GM23338 (cell line): ENCODE data around the gene HTR3C. TPM values are rescaled to one million over a fixed set of nuclear protein-coding genes. Genes with fewer than 3 reads are reported as not detected.
"Not testable (repeated sequence)": the region's sequence is repeated elsewhere in the genome, so short reads cannot be mapped to it uniquely, and the experiment has no call there.

Experiments
- ATAC-seq: fragments of 200-7000 bp; cut with Tn5 transposase; 3 replicates; pipeline ENCODE4 v1.9.1; 2020
- DNase-seq: peaks from one replicate; pipeline ENCODE4 v3.0.0-alpha.2; 2015; ENCODE audit warnings: low spot score
- H2AFZ ChIP-seq: fragments of 200-600 bp; sonication (generic); 2 replicates; pipeline ENCODE4 v1.8.0; 2016; ENCODE audit warnings: antibody characterized with exemption, mild to moderate bottlenecking, moderate library complexity
- H3F3A ChIP-seq: fragments of 200-600 bp; sonication (generic); replicated peaks from 2 replicates; pipeline ENCODE4 v1.8.0; 2017; ENCODE audit warnings: antibody characterized with exemption, mixed run types, low read depth
- H3K27ac ChIP-seq: fragments of 200-600 bp; sonication (generic); 2 replicates; pipeline ENCODE4 v1.6.1; 2016; ENCODE audit warnings: low read depth
- H3K27me3 ChIP-seq: fragments of 200-600 bp; sonication (generic); 2 replicates; pipeline ENCODE4 v1.8.0; 2016; ENCODE audit warnings: mild to moderate bottlenecking, mixed run types, moderate library complexity; ENCODE audit not compliant: insufficient read depth
- H3K36me3 ChIP-seq: fragments of 200-600 bp; sonication (generic); 2 replicates; pipeline ENCODE4 v1.8.0; 2016; ENCODE audit warnings: mild to moderate bottlenecking; ENCODE audit not compliant: insufficient read depth
- H3K4me1 ChIP-seq: fragments of 200-600 bp; sonication (generic); 2 replicates; pipeline ENCODE4 v1.8.0; 2016; ENCODE audit warnings: mild to moderate bottlenecking, moderate library complexity; ENCODE audit not compliant: insufficient read depth
- H3K4me2 ChIP-seq: fragments of 200-600 bp; sonication (generic); 2 replicates; pipeline ENCODE4 v1.7.1; 2017; ENCODE audit warnings: mixed run types
- H3K4me3 ChIP-seq: fragments of 200-600 bp; sonication (generic); 2 replicates; pipeline ENCODE4 v1.6.1; 2016; ENCODE audit warnings: mixed run types
- H3K79me2 ChIP-seq: fragments of 200-600 bp; sonication (generic); replicated peaks from 2 replicates; pipeline ENCODE4 v1.8.0; 2017; ENCODE audit warnings: mild to moderate bottlenecking; ENCODE audit not compliant: insufficient read depth
- H3K9me2 ChIP-seq: fragments of 200-600 bp; sonication (generic); 2 replicates; pipeline ENCODE4 v1.8.0; 2017; ENCODE audit not compliant: insufficient read depth
- H4K20me1 ChIP-seq: fragments of 200-600 bp; sonication (generic); replicated peaks from 2 replicates; pipeline ENCODE4 v1.8.0; 2017; ENCODE audit warnings: mild to moderate bottlenecking; ENCODE audit not compliant: insufficient read depth
- H3K27ac Mint-ChIP-seq: 2 replicates; pipeline ENCODE4 v1.8.0; 2020; ENCODE audit warnings: inconsistent platforms, mild to moderate bottlenecking, moderate library complexity, mixed read lengths
- H3K27me3 Mint-ChIP-seq: 3 replicates; pipeline ENCODE4 v1.8.0; 2022; ENCODE audit warnings: low read depth, mild to moderate bottlenecking, moderate library complexity, mixed read lengths, inconsistent platforms; ENCODE audit not compliant: insufficient read depth, poor library complexity
- H3K36me3 Mint-ChIP-seq: 3 replicates; pipeline ENCODE4 v1.8.0; 2021; ENCODE audit warnings: low read depth, mild to moderate bottlenecking, inconsistent platforms, moderate library complexity, mixed read lengths
- H3K4me1 Mint-ChIP-seq: 3 replicates; pipeline ENCODE4 v1.8.0; 2020; ENCODE audit warnings: mild to moderate bottlenecking, inconsistent platforms, mixed read lengths
- H3K4me3 Mint-ChIP-seq: 3 replicates; pipeline ENCODE4 v1.8.0; 2021; ENCODE audit warnings: moderate library complexity, mild to moderate bottlenecking, inconsistent platforms, mixed read lengths
- H3K9me3 Mint-ChIP-seq: 3 replicates; pipeline ENCODE4 v1.8.0; 2020; ENCODE audit warnings: moderate library complexity, mild to moderate bottlenecking, inconsistent platforms, mixed read lengths
- CREB1 ChIP-seq: fragments of 250-450 bp; sonication (Bioruptor Pico); IDR thresholded peaks from 2 replicates; pipeline ENCODE4 v1.5.0; 2020; ENCODE audit warnings: low read depth, mild to moderate bottlenecking, moderate library complexity
- EZH2 ChIP-seq: fragments of 200-600 bp; sonication (generic); IDR thresholded peaks from one replicate; pipeline ENCODE4 v1.8.0; 2017; ENCODE audit warnings: antibody characterized with exemption, mild to moderate bottlenecking, low read depth; ENCODE audit not compliant: unreplicated experiment
- EZH2phosphoT487 ChIP-seq: fragments of 200-600 bp; sonication (generic); IDR thresholded peaks from one replicate; pipeline ENCODE4 v1.8.1; 2018; ENCODE audit warnings: antibody characterized with exemption; ENCODE audit not compliant: unreplicated experiment
- JUNB ChIP-seq: IDR thresholded peaks from one replicate; pipeline ENCODE4 v1.6.1; 2016; ENCODE audit warnings: antibody characterized with exemption; ENCODE audit not compliant: unreplicated experiment
- NANOG ChIP-seq: IDR thresholded peaks from 2 replicates; pipeline ENCODE4 v1.6.1; 2016; ENCODE audit warnings: antibody characterized with exemption, borderline replicate concordance
- POLR2AphosphoS5 ChIP-seq: IDR thresholded peaks from 2 replicates; pipeline ENCODE4 v1.6.1; 2016; ENCODE audit warnings: antibody characterized with exemption, low read depth
- STAT1 ChIP-seq: IDR thresholded peaks from one replicate; pipeline ENCODE4 v1.6.1; 2016; ENCODE audit warnings: antibody characterized with exemption; ENCODE audit not compliant: unreplicated experiment
- ZNF114 ChIP-seq: fragments of 250-450 bp; sonication (Bioruptor Pico); IDR thresholded peaks from 2 replicates; pipeline ENCODE4 v1.5.0; 2020; ENCODE audit warnings: mild to moderate bottlenecking, moderate library complexity
- ZNF331 ChIP-seq: fragments of 250-450 bp; sonication (Bioruptor Pico); IDR thresholded peaks from 2 replicates; pipeline ENCODE4 v1.5.0; 2020; ENCODE audit warnings: low read depth, mild to moderate bottlenecking, moderate library complexity
- polyA plus RNA-seq: library from polyadenylated mRNA; unstranded; fragments of >200 nt; fragmentation: Nextera tagmentation; extraction: Ambion mirVana; gene quantifications from 2 replicates; pipeline ENCODE4 v1.2.1, GENCODE V29; 2016
- total RNA-seq: library from RNA; depleted of rRNA; stranded (reverse); fragments of >200 nt; shearing (Covaris generic); gene quantifications from 2 replicates; pipeline ENCODE4 v1.2.3, GENCODE V29; 2014
- TF ChIP-seq, protein P1 (sequence below): fragments of 250-450 bp; sonication (Bioruptor Pico); IDR thresholded peaks from 2 replicates; pipeline ENCODE4 v1.5.0; 2020; ENCODE audit warnings: mild to moderate bottlenecking, moderate library complexity
- TF ChIP-seq, protein P2 (sequence below), 2 experiments: fragments of 200-600 bp in 1 of 2; sonication (generic) in 1 of 2; conservative IDR thresholded peaks; 2 replicates each; pipeline versions ENCODE4 v1.5.1 to v1.6.1; 2016 to 2017; ENCODE audit warnings: antibody characterized with exemption in 2 of 2, low read depth in 2 of 2, mild to moderate bottlenecking in 2 of 2, moderate library complexity in 1 of 2
- TF ChIP-seq, protein P3 (sequence below): IDR thresholded peaks from 2 replicates; pipeline ENCODE4 v1.6.1; 2016; ENCODE audit warnings: antibody characterized with exemption

Gene HTR3C
- total and polyA plus RNA-seq, 2 experiments from 2014 or later: not detected

DNA sequence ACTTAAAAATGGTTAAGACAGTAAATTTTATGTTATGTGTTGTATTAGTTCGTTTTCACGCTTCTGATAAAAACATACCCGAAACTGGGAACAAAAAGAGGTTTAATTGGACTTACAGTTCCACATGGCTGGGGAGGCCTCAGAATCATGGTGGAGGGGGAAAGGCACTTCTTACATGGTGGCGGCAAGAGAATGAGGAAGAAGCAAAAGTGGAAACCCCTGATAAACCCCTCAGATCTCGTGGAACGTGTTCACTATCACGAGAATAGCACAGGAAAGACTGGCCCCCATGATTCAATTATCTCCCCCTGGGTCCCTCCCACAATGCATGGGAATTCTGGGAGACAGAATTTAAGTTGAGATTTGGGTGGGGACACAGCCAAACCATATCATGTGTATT is 18.3 kb downstream of the HTR3C start:
- not testable (repeated sequence) for H3K27me3 Mint-ChIP-seq, H3K27ac ChIP-seq, H3K4me2 ChIP-seq, H3K4me1 Mint-ChIP-seq, H2AFZ ChIP-seq, H3K79me2 ChIP-seq, H3K4me1 ChIP-seq, H3K36me3 Mint-ChIP-seq, H3K36me3 ChIP-seq, H3K9me2 ChIP-seq, H3K27ac Mint-ChIP-seq, H3F3A ChIP-seq, DNase-seq, H3K4me3 ChIP-seq, H4K20me1 ChIP-seq, H3K4me3 Mint-ChIP-seq, ATAC-seq, H3K27me3 ChIP-seq
- peaks cover 15% of the 10 kb centered on the region for H3K9me3 Mint-ChIP-seq

DNA sequence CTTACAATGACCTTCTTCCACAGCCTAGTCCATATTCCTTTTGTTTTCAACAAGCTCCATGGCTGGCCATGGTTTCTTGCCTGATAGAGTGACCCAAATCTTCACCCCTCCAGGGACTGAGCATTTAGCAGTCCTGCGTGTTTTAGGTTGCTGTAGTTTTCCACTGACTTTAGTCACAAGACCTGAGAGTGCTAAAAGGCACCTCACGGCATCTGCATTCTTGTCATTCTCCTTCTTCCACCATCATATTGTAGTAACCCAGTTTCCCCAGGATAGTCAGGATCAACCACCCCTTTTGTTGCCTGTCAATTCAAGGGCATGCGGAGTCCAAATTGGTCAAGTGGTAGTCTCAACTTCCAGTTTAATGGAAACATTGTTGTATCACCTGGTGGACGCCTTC is 20.8 kb downstream of the HTR3C start:
- peak overlapping the region; percentile 4; the same call in 1 of the 2 replicates for H2AFZ ChIP-seq
- H3K9me2 ChIP-seq: peaks cover 7% of the 10 kb centered on the region; the same call in 1 of the 2 replicates
- peak; percentile 18 for DNase-seq
- peaks cover 6% of the 10 kb centered on the region for H3K4me1 Mint-ChIP-seq
- no peak overlapping the region for H3K4me3 ChIP-seq
- H3K4me3 Mint-ChIP-seq: no peak overlapping the region
- no peaks in the 10 kb centered on the region for H3F3A ChIP-seq
- TF ChIP-seq NANOG (no peak), CREB1 (no peak), EZH2 (no peak), ZNF114 (CRISPR knock-in tag) (no peak), ZNF331 (CRISPR knock-in tag) (no peak), JUNB (no peak), EZH2phosphoT487 (no peak), STAT1 (no peak), POLR2AphosphoS5 (no peak)
- TF ChIP-seq, protein P1, sequence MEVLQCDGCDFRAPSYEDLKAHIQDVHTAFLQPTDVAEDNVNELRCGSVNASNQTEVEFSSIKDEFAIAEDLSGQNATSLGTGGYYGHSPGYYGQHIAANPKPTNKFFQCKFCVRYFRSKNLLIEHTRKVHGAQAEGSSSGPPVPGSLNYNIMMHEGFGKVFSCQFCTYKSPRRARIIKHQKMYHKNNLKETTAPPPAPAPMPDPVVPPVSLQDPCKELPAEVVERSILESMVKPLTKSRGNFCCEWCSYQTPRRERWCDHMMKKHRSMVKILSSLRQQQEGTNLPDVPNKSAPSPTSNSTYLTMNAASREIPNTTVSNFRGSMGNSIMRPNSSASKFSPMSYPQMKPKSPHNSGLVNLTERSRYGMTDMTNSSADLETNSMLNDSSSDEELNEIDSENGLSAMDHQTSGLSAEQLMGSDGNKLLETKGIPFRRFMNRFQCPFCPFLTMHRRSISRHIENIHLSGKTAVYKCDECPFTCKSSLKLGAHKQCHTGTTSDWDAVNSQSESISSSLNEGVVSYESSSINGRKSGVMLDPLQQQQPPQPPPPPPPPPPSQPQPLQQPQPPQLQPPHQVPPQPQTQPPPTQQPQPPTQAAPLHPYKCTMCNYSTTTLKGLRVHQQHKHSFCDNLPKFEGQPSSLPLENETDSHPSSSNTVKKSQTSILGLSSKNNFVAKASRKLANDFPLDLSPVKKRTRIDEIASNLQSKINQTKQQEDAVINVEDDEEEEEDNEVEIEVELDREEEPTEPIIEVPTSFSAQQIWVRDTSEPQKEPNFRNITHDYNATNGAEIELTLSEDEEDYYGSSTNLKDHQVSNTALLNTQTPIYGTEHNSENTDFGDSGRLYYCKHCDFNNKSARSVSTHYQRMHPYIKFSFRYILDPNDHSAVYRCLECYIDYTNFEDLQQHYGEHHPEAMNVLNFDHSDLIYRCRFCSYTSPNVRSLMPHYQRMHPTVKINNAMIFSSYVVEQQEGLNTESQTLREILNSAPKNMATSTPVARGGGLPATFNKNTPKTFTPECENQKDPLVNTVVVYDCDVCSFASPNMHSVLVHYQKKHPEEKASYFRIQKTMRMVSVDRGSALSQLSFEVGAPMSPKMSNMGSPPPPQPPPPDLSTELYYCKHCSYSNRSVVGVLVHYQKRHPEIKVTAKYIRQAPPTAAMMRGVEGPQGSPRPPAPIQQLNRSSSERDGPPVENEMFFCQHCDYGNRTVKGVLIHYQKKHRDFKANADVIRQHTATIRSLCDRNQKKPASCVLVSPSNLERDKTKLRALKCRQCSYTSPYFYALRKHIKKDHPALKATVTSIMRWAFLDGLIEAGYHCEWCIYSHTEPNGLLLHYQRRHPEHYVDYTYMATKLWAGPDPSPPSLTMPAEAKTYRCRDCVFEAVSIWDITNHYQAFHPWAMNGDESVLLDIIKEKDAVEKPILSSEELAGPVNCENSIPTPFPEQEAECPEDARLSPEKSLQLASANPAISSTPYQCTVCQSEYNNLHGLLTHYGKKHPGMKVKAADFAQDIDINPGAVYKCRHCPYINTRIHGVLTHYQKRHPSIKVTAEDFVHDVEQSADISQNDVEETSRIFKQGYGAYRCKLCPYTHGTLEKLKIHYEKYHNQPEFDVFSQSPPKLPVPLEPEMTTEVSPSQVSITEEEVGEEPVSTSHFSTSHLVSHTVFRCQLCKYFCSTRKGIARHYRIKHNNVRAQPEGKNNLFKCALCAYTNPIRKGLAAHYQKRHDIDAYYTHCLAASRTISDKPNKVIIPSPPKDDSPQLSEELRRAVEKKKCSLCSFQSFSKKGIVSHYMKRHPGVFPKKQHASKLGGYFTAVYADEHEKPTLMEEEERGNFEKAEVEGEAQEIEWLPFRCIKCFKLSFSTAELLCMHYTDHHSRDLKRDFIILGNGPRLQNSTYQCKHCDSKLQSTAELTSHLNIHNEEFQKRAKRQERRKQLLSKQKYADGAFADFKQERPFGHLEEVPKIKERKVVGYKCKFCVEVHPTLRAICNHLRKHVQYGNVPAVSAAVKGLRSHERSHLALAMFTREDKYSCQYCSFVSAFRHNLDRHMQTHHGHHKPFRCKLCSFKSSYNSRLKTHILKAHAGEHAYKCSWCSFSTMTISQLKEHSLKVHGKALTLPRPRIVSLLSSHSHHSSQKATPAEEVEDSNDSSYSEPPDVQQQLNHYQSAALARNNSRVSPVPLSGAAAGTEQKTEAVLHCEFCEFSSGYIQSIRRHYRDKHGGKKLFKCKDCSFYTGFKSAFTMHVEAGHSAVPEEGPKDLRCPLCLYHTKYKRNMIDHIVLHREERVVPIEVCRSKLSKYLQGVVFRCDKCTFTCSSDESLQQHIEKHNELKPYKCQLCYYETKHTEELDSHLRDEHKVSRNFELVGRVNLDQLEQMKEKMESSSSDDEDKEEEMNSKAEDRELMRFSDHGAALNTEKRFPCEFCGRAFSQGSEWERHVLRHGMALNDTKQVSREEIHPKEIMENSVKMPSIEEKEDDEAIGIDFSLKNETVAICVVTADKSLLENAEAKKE: no peak
- TF ChIP-seq, protein P2, sequence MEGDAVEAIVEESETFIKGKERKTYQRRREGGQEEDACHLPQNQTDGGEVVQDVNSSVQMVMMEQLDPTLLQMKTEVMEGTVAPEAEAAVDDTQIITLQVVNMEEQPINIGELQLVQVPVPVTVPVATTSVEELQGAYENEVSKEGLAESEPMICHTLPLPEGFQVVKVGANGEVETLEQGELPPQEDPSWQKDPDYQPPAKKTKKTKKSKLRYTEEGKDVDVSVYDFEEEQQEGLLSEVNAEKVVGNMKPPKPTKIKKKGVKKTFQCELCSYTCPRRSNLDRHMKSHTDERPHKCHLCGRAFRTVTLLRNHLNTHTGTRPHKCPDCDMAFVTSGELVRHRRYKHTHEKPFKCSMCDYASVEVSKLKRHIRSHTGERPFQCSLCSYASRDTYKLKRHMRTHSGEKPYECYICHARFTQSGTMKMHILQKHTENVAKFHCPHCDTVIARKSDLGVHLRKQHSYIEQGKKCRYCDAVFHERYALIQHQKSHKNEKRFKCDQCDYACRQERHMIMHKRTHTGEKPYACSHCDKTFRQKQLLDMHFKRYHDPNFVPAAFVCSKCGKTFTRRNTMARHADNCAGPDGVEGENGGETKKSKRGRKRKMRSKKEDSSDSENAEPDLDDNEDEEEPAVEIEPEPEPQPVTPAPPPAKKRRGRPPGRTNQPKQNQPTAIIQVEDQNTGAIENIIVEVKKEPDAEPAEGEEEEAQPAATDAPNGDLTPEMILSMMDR (conservative IDR thresholded peaks at IDR 0.05; ENCODE audit: low read depth in 2 of 2): no peak
- TF ChIP-seq, protein P3, sequence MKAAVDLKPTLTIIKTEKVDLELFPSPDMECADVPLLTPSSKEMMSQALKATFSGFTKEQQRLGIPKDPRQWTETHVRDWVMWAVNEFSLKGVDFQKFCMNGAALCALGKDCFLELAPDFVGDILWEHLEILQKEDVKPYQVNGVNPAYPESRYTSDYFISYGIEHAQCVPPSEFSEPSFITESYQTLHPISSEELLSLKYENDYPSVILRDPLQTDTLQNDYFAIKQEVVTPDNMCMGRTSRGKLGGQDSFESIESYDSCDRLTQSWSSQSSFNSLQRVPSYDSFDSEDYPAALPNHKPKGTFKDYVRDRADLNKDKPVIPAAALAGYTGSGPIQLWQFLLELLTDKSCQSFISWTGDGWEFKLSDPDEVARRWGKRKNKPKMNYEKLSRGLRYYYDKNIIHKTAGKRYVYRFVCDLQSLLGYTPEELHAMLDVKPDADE: no peak
- no peaks in the 10 kb centered on the region for H3K79me2 ChIP-seq
- no peak overlapping the region for H3K4me2 ChIP-seq
- no peaks in the 10 kb centered on the region for H3K36me3 Mint-ChIP-seq
- peaks cover 2% of the 10 kb centered on the region for H3K27me3 Mint-ChIP-seq
- H3K27me3 ChIP-seq: no peaks in the 10 kb centered on the region
- no peaks in the 10 kb centered on the region for H3K36me3 ChIP-seq
- peaks cover 13% of the 10 kb centered on the region for H3K9me3 Mint-ChIP-seq
- no peak overlapping the region for H3K27ac Mint-ChIP-seq
- H3K4me1 ChIP-seq: no peaks in the 10 kb centered on the region
- ATAC-seq: no peak
- no peaks in the 10 kb centered on the region for H4K20me1 ChIP-seq
- H3K27ac ChIP-seq: no peak overlapping the region
